GM18951 (cell line): ENCODE results near the gene SCN1A.
"Not testable (repeated sequence)": the region's sequence is repeated elsewhere in the genome, so short reads cannot be mapped to it uniquely, and the experiment has no call there.

Experiments
- POLR2A ChIP-seq: IDR thresholded peaks from 4 replicates; pipeline ENCODE4 v1.6.1; 2011; ENCODE audit warnings: mild to moderate bottlenecking; ENCODE audit not compliant: insufficient read length, insufficient read depth; ENCODE audit errors: extremely low read depth
- in situ Hi-C: fragments of 300-500 bp; cut with MboI; formaldehyde crosslinking; loops from one replicate; pipeline ENCODE4 v1.12.0; 2022; ENCODE audit warnings: low sequenced_read_pairs, mixed read lengths, inconsistent platforms; ENCODE audit not compliant: unreplicated experiment

Gene SCN1A

DNA sequence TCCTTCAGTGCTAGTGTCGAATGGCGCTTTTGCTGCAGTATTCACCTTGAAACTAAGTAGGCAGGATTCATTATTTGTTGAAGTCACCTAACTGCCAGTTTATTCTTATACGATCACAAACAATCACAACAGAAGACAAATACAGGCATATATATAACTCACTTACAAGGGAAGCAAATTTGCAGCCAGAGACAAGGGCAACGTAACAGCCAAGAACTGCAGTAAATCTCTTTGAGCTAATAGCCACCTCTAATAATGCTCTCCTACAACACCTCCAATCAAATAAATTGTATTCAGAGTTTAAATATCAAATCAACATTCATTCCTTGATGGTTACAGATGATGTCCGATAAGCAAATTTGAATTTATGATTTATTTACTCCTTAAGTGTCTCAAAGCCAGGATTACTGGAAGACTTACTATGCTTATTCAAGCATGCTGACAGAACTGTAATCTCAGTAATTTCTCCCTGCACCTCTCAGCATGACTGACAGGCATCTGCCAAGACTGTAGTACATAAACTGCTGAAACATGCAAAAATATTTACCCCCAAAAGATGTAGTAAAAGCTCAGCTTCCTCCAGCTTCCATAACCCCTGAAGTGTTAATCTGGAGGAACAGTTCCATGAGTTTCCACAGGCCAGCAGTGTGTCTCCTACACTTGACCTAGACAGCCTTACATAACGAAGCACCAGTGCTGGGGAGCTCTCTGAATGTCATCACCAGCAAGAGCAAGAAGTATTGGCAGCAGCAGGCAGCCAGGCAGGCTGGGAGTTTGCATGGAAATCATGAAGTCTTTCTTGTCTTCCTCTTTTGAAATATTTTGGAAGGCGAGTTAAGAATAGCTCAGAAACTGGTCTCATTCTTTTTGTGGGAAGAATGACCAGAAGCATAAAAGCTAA, 20.9 kb upstream of the SCN1A start:
- no peak for TF ChIP-seq POLR2A
- in situ Hi-C loops = no loop called here

DNA sequence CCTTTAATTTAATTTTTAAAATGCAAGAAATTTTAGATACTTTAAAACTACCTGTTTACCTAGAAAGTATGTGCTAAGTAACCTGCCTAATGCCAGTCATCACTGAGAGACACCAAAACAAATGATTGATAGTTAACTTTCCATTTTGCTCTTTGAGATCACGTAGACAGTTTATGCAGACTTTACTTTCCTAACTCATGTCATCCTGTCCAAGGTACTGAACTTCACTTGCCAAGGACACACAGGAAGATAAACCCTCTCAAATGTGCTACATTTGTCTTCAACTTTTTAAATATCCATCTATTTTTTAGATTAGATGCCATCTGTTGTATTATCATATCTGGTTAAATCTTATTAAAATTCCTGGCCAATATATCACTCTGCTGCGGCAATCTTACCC, 20.1 kb upstream of the SCN1A start:
- in situ Hi-C loops = no loop called here

DNA sequence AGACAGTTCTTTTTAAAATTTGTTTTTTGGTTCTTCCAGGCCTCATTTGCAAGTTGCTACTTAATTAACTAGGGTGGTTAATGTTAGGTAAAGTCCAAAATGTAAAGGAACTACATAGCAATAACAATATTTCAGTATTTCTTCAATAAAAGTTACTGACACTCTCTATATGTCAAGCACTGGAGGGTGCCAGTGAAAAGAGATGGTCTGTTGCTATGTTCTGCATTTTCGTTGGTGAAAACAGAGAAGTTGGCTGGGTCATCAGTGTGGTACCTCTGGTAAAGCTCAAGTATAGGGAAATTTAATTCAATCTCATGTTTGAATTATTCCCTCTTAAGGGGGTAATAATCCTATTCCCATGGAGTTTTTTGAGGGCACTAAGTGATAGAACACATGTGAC, 16.3 kb upstream of the SCN1A start:
- in situ Hi-C loops = no loop called here
- no peak for TF ChIP-seq POLR2A

More for the DNA sequence above, 20.1 kb upstream of the SCN1A start:
- no peak for TF ChIP-seq POLR2A

DNA sequence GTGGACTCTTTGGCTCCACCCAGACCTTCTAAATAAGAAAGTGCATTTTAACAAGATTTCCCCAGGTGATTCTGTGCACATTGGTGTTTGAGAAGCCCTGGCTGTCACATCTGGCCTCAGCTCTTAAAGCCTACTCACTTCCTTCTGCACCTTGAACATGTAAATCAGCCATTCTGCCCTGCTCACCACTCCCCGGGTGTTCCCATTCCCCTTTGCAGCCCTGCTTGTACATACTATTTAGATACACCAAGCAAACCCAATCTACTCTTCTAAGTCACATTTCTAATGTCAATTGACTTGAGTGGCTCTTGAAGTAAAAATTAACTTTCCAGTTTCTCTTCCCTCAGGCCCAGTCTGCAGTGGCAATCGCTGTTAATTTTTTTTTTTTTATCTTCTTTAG, 13.1 kb upstream of the SCN1A start:
- no peak for TF ChIP-seq POLR2A

DNA sequence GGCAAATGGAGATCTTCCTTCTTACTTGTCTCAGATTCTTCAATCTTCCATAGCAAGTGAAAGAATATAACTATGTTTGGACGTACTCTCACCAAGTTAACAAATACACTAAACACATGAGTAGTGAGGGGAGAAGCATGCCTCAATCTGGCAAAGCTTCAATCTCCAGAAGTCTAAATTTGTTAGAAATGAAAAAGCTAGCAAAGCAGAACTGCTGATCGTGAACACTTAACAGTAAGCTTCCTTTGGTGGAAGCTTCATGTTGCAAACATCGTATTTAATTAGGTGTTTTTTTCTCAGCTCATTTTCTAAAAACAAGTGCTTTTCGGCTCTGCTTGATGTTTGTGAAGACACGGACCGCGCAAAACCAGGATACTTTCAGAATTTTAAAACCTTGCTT, 12.7 kb upstream of the SCN1A start:
- in situ Hi-C loops = no loop called here
- TF ChIP-seq POLR2A = no peak

More for the DNA sequence above, 13.1 kb upstream of the SCN1A start:
- in situ Hi-C loops = no loop called here

DNA sequence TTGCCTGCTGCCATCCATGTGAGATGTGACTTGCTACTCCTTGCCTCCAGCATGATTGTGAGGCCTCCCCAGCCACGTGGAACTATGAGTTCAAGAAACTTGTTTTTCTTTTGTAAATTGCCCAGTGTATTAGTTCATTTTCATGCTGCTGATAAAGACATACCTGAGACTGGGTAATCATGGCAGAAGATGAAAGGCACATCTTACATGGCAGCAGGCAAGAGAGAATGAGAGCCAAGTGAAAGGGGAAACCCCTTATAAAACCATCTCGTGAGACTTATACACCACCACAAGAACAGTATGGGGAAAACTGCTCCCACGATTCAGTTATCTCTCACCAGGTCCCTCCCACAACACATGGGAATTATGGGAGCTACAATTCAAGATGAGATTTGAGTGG, 11.7 kb upstream of the SCN1A start:
- in situ Hi-C loops = not testable (repeated sequence)

DNA sequence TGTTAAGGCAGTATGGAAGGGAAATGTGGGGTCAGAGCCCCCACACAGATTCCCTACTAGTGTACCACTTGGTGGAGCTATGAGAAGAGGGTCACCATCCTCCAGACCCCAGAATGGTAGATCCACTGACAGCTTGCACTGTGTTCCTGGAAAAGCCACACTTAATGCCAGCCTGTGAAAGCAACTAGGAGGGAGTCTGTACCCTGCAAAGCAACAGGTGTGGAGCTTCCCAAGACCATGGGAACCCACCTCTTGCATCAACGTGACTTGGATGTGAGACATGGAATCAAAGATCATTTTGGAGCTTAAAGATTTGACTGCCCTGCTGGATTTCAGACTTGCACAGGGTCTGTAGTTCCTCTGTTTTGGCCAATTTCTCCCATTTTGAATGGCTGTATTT, 10.8 kb upstream of the SCN1A start:
- no peak for TF ChIP-seq POLR2A
- in situ Hi-C loops = no loop called here

DNA sequence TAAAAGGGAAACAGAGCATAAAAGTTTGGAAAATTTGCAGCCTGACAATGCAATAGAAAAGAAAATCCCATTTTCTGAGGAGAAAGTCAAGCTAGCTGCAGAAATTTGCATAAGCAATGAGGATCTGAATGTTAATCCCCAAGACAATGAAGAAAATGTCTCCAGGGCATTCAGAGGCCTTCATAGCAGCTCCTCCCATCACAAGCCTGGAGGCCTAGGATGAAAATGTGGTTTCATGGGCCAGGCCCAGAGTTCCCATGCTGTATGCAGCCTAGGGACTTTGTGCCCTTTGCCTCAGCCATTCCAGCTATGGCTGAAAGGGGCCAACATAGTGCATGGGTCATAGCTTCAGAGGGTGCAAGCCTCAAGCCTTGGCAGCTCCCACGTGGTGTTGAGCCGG, 10.3 kb upstream of the SCN1A start:
- no peak for TF ChIP-seq POLR2A
- in situ Hi-C loops = no loop called here

DNA sequence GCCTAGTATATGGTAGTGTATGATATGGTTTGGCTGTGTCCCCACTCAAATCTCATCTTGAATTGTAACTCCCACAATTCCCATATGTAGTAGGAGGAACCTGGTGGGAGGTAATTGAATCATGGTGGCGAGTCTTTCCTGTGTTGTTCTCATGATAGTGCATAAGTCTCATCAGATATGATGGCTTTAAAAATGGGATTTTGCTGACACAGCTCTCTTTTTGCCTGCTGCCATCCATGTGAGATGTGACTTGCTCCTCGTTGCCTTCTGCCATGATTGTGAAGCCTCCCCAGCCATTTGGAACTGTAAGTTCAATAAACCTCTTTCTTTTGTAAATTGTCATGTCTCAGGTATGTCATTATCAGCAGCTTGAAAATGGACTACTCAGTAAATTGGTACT, 9.5 kb upstream of the SCN1A start:
- no peak for TF ChIP-seq POLR2A
- in situ Hi-C loops = no loop called here

DNA sequence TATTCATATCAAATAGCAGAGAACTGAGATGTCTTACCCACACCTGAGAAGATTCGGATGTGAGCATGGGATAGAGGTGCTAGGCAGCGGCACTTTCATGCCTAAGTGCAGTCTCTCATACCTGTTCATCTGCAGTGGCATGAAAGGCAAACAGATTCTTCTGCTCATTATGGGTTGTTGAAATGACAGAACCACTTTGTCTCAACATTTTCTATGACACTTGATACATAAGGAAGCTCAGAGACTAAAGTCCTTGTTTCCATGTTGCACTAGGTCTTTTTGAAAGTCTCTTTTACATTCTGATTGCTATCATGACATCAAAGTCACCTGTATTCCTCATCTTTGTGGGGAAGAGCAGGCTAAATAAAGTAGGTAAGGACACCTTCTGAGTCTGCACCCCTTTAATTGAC, 8.0 kb upstream of the SCN1A start:
- no peak for TF ChIP-seq POLR2A
- in situ Hi-C loops = no loop called here

DNA sequence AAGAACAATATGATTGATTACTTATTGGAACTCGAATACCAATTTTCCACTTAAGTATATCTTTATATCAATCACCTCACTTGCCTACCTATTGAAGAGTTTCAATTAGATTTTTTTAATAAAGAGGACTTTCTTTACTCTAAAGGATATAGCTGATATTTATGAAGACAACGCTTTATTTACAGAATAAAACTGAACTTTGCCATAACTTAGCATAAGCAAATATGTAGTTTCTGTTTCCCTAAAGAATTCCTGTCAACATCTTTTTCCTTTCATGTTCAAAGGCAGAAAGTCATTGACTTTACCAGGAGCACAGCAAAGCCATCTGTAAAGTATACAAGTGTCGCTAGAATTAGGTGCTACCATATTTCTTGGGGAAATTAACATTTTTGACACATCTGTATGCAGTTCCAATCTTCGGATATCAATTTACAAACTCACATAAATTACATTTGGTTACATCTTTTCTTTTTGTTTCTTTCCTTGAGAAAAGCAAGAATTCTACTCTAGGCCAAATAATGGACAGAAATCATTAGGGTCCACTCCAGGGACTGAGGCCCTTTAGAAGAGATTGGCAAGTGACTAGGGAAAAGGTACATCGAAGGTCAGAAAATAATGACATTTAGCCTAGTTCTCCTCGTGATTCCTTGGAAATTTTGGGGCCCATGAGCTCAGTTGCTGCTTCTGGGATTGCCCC, 7.5 kb upstream of the SCN1A start:
- no peak for TF ChIP-seq POLR2A
- in situ Hi-C loops = no loop called here

DNA sequence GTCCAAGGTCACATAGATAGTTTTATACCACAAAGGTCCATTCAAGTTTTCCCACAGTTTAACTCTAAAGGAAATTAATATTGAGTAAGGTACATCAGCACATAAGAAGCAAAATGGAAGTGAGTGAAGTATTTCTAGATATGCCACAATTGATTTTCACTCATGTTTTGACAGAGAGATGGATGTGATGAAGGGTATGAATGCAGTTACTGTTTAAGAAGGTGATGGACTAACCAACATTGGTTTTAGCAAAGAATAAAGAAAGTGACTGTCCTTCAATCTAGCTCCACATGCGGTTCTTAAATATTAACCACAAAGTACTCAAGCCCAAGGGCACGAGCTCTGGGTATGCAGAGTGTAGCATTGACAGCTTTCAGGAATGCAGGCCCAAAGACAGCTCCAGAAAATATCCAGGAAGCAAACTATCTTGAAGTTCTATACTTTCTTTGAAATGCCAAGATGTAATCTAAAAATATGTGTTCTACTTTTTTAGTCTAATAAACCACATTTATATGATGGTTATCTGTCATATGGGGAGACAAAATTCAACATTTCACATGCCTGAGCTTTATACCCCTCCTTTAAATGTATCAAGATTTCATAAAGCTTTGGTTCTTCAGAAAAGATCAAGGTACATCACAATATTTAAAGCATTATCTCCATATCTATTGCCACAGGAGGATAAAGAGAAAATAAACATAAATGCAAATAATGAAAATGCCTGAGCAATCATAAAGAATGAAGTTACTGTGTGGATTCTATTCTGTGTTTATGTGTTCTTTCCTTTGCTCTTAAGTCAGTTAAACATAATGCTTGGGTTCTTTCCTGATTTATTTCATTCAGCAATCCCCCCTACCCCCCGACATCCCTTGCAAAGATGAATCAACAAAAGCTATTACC, 6.7 kb upstream of the SCN1A start:
- no peak for TF ChIP-seq POLR2A
- in situ Hi-C loops = no loop called here

DNA sequence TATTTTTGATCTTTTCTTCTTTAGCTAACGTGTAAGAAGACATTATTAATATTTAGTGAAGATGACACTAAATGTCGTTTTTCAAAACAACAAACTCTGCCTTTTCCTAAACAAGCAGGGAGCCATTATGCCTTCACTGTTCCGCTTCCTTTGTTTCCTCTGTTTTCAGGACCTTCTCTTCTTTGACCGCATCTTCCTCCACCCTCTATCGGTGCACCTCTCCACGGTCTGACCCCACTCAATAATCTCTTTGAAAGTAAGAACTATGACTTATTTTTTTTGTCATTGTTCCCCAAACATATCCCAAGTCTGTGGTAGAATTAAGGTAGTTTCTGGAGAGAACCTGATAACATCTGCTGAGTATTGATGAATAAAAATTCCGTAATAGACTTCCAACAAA, 5.8 kb upstream of the SCN1A start:
- in situ Hi-C loops = no loop called here
- no peak for TF ChIP-seq POLR2A
